ENCODE measurements around the gene GYG2.
A peak's percentile ranks its signal among the peaks of the same experiment; 100 is the strongest.

- TF ChIP-seq, protein P1, sequence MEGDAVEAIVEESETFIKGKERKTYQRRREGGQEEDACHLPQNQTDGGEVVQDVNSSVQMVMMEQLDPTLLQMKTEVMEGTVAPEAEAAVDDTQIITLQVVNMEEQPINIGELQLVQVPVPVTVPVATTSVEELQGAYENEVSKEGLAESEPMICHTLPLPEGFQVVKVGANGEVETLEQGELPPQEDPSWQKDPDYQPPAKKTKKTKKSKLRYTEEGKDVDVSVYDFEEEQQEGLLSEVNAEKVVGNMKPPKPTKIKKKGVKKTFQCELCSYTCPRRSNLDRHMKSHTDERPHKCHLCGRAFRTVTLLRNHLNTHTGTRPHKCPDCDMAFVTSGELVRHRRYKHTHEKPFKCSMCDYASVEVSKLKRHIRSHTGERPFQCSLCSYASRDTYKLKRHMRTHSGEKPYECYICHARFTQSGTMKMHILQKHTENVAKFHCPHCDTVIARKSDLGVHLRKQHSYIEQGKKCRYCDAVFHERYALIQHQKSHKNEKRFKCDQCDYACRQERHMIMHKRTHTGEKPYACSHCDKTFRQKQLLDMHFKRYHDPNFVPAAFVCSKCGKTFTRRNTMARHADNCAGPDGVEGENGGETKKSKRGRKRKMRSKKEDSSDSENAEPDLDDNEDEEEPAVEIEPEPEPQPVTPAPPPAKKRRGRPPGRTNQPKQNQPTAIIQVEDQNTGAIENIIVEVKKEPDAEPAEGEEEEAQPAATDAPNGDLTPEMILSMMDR (conservative IDR thresholded peaks at IDR 0.05): peak; percentile 45; the same call in 1 of the 2 replicates
- TF ChIP-seq EZH2 (IDR thresholded peaks at IDR 0.05; ENCODE audit: low read depth): no peak
Measured at GRCh38 chrX:2913118-2913517, 84.4 kb downstream of the GYG2 start.

All from PC-9 (cell line).